AG04449 (cell line): Measurements from ENCODE around the gene G6PC3.
A peak's percentile ranks its signal among the peaks of the same experiment; 100 is the strongest.

Source experiments
- CTCF ChIA-PET: fragments of 350-600 bp; formaldehyde crosslinking; extraction: SDS; loops from one replicate; lab custom pipeline; 2021; ENCODE audit warnings: antibody characterized with exemption; lab: Yijun Ruan, JAX
- POLR2A ChIA-PET: fragments of 400-600, 350-600 bp; formaldehyde crosslinking; extraction: SDS; loops from one replicate; lab custom pipeline; 2020; ENCODE audit warnings: antibody characterized with exemption, inconsistent platforms; lab: Yijun Ruan, JAX
- DNase-seq: peaks from one replicate; pipeline ENCODE4 v3.0.0-alpha.2; 2010; ENCODE audit warnings: low read depth, low spot score
- H3K4me3 ChIP-seq: 2 replicates; pipeline ENCODE4 v1.5.1; 2011; ENCODE audit warnings: low read depth, mild to moderate bottlenecking, control low read depth, low read length
- CTCF ChIP-seq: IDR thresholded peaks from one replicate; pipeline ENCODE4 v1.5.1; 2011; ENCODE audit warnings: mild to moderate bottlenecking, moderate library complexity, low read length, control low read depth, inconsistent platforms; ENCODE audit not compliant: insufficient read depth; ENCODE audit errors: missing control alignments

The G6PC3 gene

DNA sequence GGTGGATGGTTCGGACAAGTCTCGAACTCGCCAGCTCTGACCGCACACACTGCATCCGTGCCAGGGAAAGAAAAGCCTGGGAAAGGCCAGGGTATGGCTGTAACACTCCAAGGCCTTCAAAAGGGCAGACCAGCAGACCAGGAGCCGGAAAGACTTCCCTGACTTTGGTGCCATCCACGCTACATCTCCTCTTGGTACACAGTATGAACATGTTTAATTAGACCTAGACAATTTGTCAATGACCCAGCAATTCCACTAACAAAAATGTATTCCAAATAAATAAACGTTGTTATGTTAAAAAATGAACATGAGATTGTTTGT is 53.5 kb downstream of the G6PC3 start:
- peak overlapping the region; percentile 72 for H3K4me3 ChIP-seq
- ChIA-PET POLR2A (interaction anchor here (0.8 to 1.7 kb wide), 8 partner anchors 13 to 58 kb away, joined by 3 to 8 read pairs (median 4); partner anchors contain the start of genes G6PC3, HROB and LSM12), CTCF (interaction anchor here (0.9 to 5.6 kb wide), 12 partner anchors 9 to 180 kb away, joined by 3 to 66 read pairs (median 6); partner anchors contain the start of genes LSM12 and TMUB2)
- no peak for DNase-seq
- no peak for TF ChIP-seq CTCF
